Calu3 (cell line): ENCODE data around the gene SMCO2. TPM values are rescaled to one million over a fixed set of nuclear protein-coding genes. Genes with fewer than 3 reads are reported as not detected.

Experiments used
- BruUV-seq: library from RNA; stranded (reverse); fragments of 400-500 nt; replicated peaks from 2 replicates; lab custom pipeline; 2021; lab: Mats Ljungman, UMichigan
- CTCF ChIA-PET: fragments of 300-600 bp; sonication (Branson Sonifier 250); formaldehyde crosslinking; loops from one replicate; lab custom pipeline; 2022; ENCODE audit warnings: antibody characterized with exemption; lab: Charles Lee
- DNase-seq: peaks from one replicate; pipeline ENCODE4 v3.0.0; 2022
- H3K27ac Mint-ChIP-seq: one replicate; pipeline ENCODE4 v1.8.0; 2022; ENCODE audit warnings: mixed read lengths; ENCODE audit not compliant: unreplicated experiment
- H3K27me3 Mint-ChIP-seq: one replicate; pipeline ENCODE4 v1.8.0; 2022; ENCODE audit warnings: mixed read lengths; ENCODE audit not compliant: unreplicated experiment
- H3K36me3 Mint-ChIP-seq: one replicate; pipeline ENCODE4 v1.8.0; 2022; ENCODE audit warnings: mild to moderate bottlenecking, moderate library complexity, mixed read lengths; ENCODE audit not compliant: insufficient read depth, unreplicated experiment
- H3K4me1 Mint-ChIP-seq: one replicate; pipeline ENCODE4 v1.8.0; 2022; ENCODE audit warnings: mild to moderate bottlenecking, low read depth, mixed read lengths; ENCODE audit not compliant: unreplicated experiment
- H3K4me3 Mint-ChIP-seq: one replicate; pipeline ENCODE4 v1.8.0; 2022; ENCODE audit warnings: mild to moderate bottlenecking, low read depth, moderate library complexity, mixed read lengths; ENCODE audit not compliant: unreplicated experiment
- H3K9me3 Mint-ChIP-seq: one replicate; pipeline ENCODE4 v1.8.0; 2022; ENCODE audit warnings: low read depth, mixed read lengths; ENCODE audit not compliant: unreplicated experiment
- intact Hi-C: fragments of 100-400 bp; cut with micrococcal nuclease; formaldehyde crosslinking; loops from one replicate; pipeline ENCODE4 v1.10.0; 2022; ENCODE audit not compliant: unreplicated experiment
- total RNA-seq: library from RNA; stranded (reverse); gene quantifications from 2 replicates; pipeline ENCODE4 v1.2.3, GENCODE V29; 2022
- TF ChIP-seq, protein P1 (sequence below): fragments of 200-600 bp; IDR thresholded peaks from one replicate; pipeline ENCODE4 v1.8.0; 2022; ENCODE audit warnings: antibody characterized with exemption; ENCODE audit not compliant: unreplicated experiment

SMCO2 gene
- total RNA-seq, 1 experiment from 2014 or later = 1.6 TPM

DNA sequence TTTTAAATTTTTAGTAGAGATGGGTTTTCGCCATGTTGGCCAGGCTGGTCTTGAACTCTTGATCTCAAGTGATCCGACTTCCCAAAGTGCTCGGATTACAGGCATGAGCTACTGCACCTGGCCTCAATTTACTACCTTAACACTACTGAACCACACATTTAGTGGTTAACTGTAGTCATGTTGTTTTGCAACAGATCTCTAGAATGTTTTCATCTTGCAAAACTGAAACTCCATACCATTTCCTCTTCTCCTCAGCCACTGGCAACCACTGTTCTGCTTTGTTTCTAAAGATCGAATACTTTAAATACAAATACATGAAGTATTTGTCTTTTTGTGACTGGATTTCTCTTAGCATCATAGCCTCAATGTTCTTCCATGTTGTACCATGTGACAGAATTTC is 15.4 kb upstream of the SMCO2 start:
- Mint-ChIP-seq H3K9me3 (no peaks in the 10 kb centered on the region), H3K4me1 (peaks cover 19% of the 10 kb centered on the region), H3K36me3 (peaks cover 17% of the 10 kb centered on the region), H3K27ac (no peak overlapping the region), H3K27me3 (no peaks in the 10 kb centered on the region), H3K4me3 (no peak overlapping the region)
- intact Hi-C loops = no loop called here
- TF ChIP-seq, protein P1, sequence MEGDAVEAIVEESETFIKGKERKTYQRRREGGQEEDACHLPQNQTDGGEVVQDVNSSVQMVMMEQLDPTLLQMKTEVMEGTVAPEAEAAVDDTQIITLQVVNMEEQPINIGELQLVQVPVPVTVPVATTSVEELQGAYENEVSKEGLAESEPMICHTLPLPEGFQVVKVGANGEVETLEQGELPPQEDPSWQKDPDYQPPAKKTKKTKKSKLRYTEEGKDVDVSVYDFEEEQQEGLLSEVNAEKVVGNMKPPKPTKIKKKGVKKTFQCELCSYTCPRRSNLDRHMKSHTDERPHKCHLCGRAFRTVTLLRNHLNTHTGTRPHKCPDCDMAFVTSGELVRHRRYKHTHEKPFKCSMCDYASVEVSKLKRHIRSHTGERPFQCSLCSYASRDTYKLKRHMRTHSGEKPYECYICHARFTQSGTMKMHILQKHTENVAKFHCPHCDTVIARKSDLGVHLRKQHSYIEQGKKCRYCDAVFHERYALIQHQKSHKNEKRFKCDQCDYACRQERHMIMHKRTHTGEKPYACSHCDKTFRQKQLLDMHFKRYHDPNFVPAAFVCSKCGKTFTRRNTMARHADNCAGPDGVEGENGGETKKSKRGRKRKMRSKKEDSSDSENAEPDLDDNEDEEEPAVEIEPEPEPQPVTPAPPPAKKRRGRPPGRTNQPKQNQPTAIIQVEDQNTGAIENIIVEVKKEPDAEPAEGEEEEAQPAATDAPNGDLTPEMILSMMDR = no peak
- DNase-seq = no peak
- BruUV-seq = no TSS peak
- CTCF ChIA-PET = no interaction called here

GRCh38 chr12:27434673-27435565 is 11.6 kb upstream of the SMCO2 start:
- Mint-ChIP-seq H3K4me3 (no peak overlapping the region), H3K36me3 (peaks cover 8% of the 10 kb centered on the region), H3K27me3 (no peaks in the 10 kb centered on the region), H3K27ac (no peak overlapping the region), H3K4me1 (peaks cover 13% of the 10 kb centered on the region), H3K9me3 (no peaks in the 10 kb centered on the region)
- TF ChIP-seq, protein P1 = peak; percentile 63
- intact Hi-C loops = loop anchor here (5.0 kb wide), 1 partner anchor 217 kb away; no protein-coding TSS in a partner anchor
- CTCF ChIA-PET = interaction anchor here (0.7 to 1.7 kb wide), 5 partner anchors 10 to 218 kb away, joined by 3 to 4 read pairs (median 3); partner anchors contain the start of gene PPFIBP1
- DNase-seq = no peak
- BruUV-seq = no TSS peak

- Mint-ChIP-seq H3K9me3 (no peaks in the 10 kb centered on the region), H3K27me3 (no peaks in the 10 kb centered on the region), H3K4me1 (peaks cover 13% of the 10 kb centered on the region), H3K4me3 (no peak overlapping the region), H3K36me3 (peaks cover 8% of the 10 kb centered on the region), H3K27ac (peak overlapping the region; percentile 22)
- TF ChIP-seq, protein P1 = no peak
- CTCF ChIA-PET = no interaction called here
- intact Hi-C loops = loop anchor here (5.0 kb wide), 1 partner anchor 216 kb away; no protein-coding TSS in a partner anchor
- DNase-seq = no peak
- BruUV-seq = no TSS peak
Observed at GRCh38 chr12:27436029-27436428, 10.5 kb upstream of the SMCO2 start.

- Mint-ChIP-seq H3K9me3 (no peaks in the 10 kb centered on the region), H3K4me3 (no peak overlapping the region), H3K27ac (no peak overlapping the region), H3K36me3 (peaks cover 4% of the 10 kb centered on the region), H3K27me3 (no peaks in the 10 kb centered on the region), H3K4me1 (peaks cover 13% of the 10 kb centered on the region)
- DNase-seq = no peak
- CTCF ChIA-PET = no interaction called here
- TF ChIP-seq, protein P1 = no peak
- intact Hi-C loops = loop anchor here (5.0 kb wide), 1 partner anchor 216 kb away; no protein-coding TSS in a partner anchor
- BruUV-seq = no TSS peak
Observed at GRCh38 chr12:27436768-27437167, 9.8 kb upstream of the SMCO2 start.
